H9 (cell line): ENCODE measurements around the gene ARHGEF7. TPM values are rescaled to one million over a fixed set of nuclear protein-coding genes. Genes with fewer than 3 reads are reported as not detected.

ENCODE experiments used
- DNase-seq: peaks from one replicate; pipeline ENCODE4 v3.0.0-alpha.2; 2017
- H2AFZ ChIP-seq: one replicate; pipeline ENCODE4 v1.6.1; 2013; ENCODE audit warnings: mild to moderate bottlenecking, low read length, control low read depth, moderate library complexity
- H2AK5ac ChIP-seq: 2 replicates; pipeline ENCODE4 v1.6.1; 2013; ENCODE audit warnings: low read length, control low read depth, mixed read lengths; ENCODE audit not compliant: insufficient read length
- H2BK120ac ChIP-seq: one replicate; pipeline ENCODE4 v1.6.1; 2013; ENCODE audit warnings: low read depth, mild to moderate bottlenecking, low read length, control low read depth, inconsistent platforms; ENCODE audit not compliant: poor library complexity, severe bottlenecking
- H2BK12ac ChIP-seq: 2 replicates; pipeline ENCODE4 v1.6.1; 2013; ENCODE audit warnings: low read length, control low read depth, mixed read lengths, low read depth; ENCODE audit not compliant: insufficient read length
- H2BK15ac ChIP-seq: 2 replicates; pipeline ENCODE4 v1.6.1; 2013; ENCODE audit warnings: low read depth, low read length, control low read depth
- H2BK20ac ChIP-seq: one replicate; pipeline ENCODE4 v1.6.1; 2013; ENCODE audit warnings: low read depth, mild to moderate bottlenecking, low read length, control low read depth, inconsistent platforms; ENCODE audit not compliant: poor library complexity, severe bottlenecking
- H2BK5ac ChIP-seq: 2 replicates; pipeline ENCODE4 v1.6.1; 2013; ENCODE audit warnings: low read length, control low read depth, mixed read lengths; ENCODE audit not compliant: insufficient read length
- H3K14ac ChIP-seq: 2 replicates; pipeline ENCODE4 v1.6.1; 2013; ENCODE audit warnings: low read length, control low read depth; ENCODE audit not compliant: insufficient read depth
- H3K18ac ChIP-seq: 2 replicates; pipeline ENCODE4 v1.6.1; 2013; ENCODE audit warnings: low read depth, mild to moderate bottlenecking, mixed read lengths, low read length, control low read depth; ENCODE audit not compliant: insufficient read length
- H3K23ac ChIP-seq: 2 replicates; pipeline ENCODE4 v1.6.1; 2013; ENCODE audit warnings: low read length, control low read depth, mixed read lengths, low read depth; ENCODE audit not compliant: insufficient read length
- H3K23me2 ChIP-seq: 2 replicates; pipeline ENCODE4 v1.6.1; 2013; ENCODE audit warnings: low read depth, mild to moderate bottlenecking, mixed read lengths, low read length, control low read depth; ENCODE audit not compliant: insufficient read length, poor library complexity, severe bottlenecking
- H3K27ac ChIP-seq: 2 replicates; pipeline ENCODE4 v1.5.1; 2013; ENCODE audit warnings: low read length, control low read depth, mixed read lengths, low read depth; ENCODE audit not compliant: insufficient read length
- H3K27me3 ChIP-seq: 2 replicates; pipeline ENCODE4 v1.6.1; 2013; ENCODE audit warnings: low read length, control low read depth, inconsistent platforms; ENCODE audit not compliant: insufficient read depth
- H3K4ac ChIP-seq: 2 replicates; pipeline ENCODE4 v1.6.1; 2013; ENCODE audit warnings: low read depth, mild to moderate bottlenecking, control low read depth, inconsistent platforms, low read length, moderate library complexity
- H3K4me1 ChIP-seq: 2 replicates; pipeline ENCODE4 v1.6.1; 2013; ENCODE audit warnings: low read length, control low read depth, inconsistent platforms; ENCODE audit not compliant: insufficient read depth
- H3K4me2 ChIP-seq: 2 replicates; pipeline ENCODE4 v1.6.1; 2013; ENCODE audit warnings: low read length, control low read depth, mixed read lengths; ENCODE audit not compliant: insufficient read length, insufficient read depth
- H3K56ac ChIP-seq: 2 replicates; pipeline ENCODE4 v1.6.1; 2013; ENCODE audit warnings: low read depth, mild to moderate bottlenecking, mixed read lengths, low read length, control low read depth; ENCODE audit not compliant: insufficient read length
- H3K79me1 ChIP-seq: 2 replicates; pipeline ENCODE4 v1.6.1; 2013; ENCODE audit warnings: low read depth, mild to moderate bottlenecking, moderate library complexity, low read length, control low read depth, inconsistent platforms; ENCODE audit not compliant: insufficient read depth, poor library complexity, severe bottlenecking
- H3K79me2 ChIP-seq: 2 replicates; pipeline ENCODE4 v1.6.1; 2013; ENCODE audit warnings: low read length, control low read depth, inconsistent platforms; ENCODE audit not compliant: insufficient read depth
- H3K9ac ChIP-seq: 2 replicates; pipeline ENCODE4 v1.6.1; 2013; ENCODE audit warnings: low read length, control low read depth, mixed read lengths; ENCODE audit not compliant: insufficient read length; ENCODE audit errors: extremely low read depth
- H3K9me3 ChIP-seq: one replicate; pipeline ENCODE4 v1.6.1; 2013; ENCODE audit warnings: low read depth, low read length, inconsistent platforms; ENCODE audit not compliant: control insufficient read depth
- H3T11ph ChIP-seq: one replicate; pipeline ENCODE4 v1.6.1; 2013; ENCODE audit warnings: mild to moderate bottlenecking, low read length, control low read depth, inconsistent platforms
- H4K20me1 ChIP-seq: one replicate; pipeline ENCODE4 v1.6.1; 2013; ENCODE audit not compliant: control insufficient read depth, insufficient read length, insufficient read depth
- H4K5ac ChIP-seq: 2 replicates; pipeline ENCODE4 v1.6.1; 2013; ENCODE audit warnings: low read depth, mild to moderate bottlenecking, mixed read lengths, low read length, control low read depth; ENCODE audit not compliant: insufficient read length
- H4K8ac ChIP-seq: replicated peaks from 2 replicates; pipeline ENCODE4 v1.6.1; 2013; ENCODE audit warnings: low read length, control low read depth, mixed read lengths, low read depth; ENCODE audit not compliant: insufficient read length
- H4K91ac ChIP-seq: 2 replicates; pipeline ENCODE4 v1.6.1; 2013; ENCODE audit warnings: low read depth, mild to moderate bottlenecking, moderate library complexity, mixed read lengths, low read length, control low read depth; ENCODE audit not compliant: insufficient read length
- H3K27ac Mint-ChIP-seq, 3 experiments: 2 replicates in 2 of 3; 3 replicates in 1 of 3; pipeline ENCODE4 v1.8.0; 2020 to 2021; ENCODE audit warnings: mixed read lengths in 3 of 3, mild to moderate bottlenecking in 1 of 3, moderate library complexity in 1 of 3
- H3K27me3 Mint-ChIP-seq: 2 replicates; pipeline ENCODE4 v1.8.0; 2021; ENCODE audit warnings: low read depth, mild to moderate bottlenecking, moderate library complexity, mixed read lengths
- H3K36me3 Mint-ChIP-seq, 3 experiments: 2 replicates in 2 of 3; 3 replicates in 1 of 3; pipeline ENCODE4 v1.8.0; 2020 to 2021; ENCODE audit warnings: low read depth in 3 of 3, mixed read lengths in 3 of 3; ENCODE audit not compliant: insufficient read depth in 1 of 3
- H3K4me1 Mint-ChIP-seq, 2 experiments: 2 replicates each; pipeline ENCODE4 v1.8.0; 2020; ENCODE audit warnings: mixed read lengths in 2 of 2
- H3K4me3 Mint-ChIP-seq, 2 experiments: 2 replicates in 1 of 2; 3 replicates in 1 of 2; pipeline ENCODE4 v1.8.0; 2020 to 2021; ENCODE audit warnings: mild to moderate bottlenecking in 2 of 2, mixed read lengths in 2 of 2, moderate library complexity in 1 of 2
- H3K9me3 Mint-ChIP-seq, 2 experiments: 2 replicates in 1 of 2; 3 replicates in 1 of 2; pipeline ENCODE4 v1.8.0; 2020; ENCODE audit warnings: mild to moderate bottlenecking in 2 of 2, mixed read lengths in 2 of 2, moderate library complexity in 1 of 2
- CTCF ChIP-seq: fragments of 200-600 bp; sonication (generic); conservative IDR thresholded peaks from 3 replicates; pipeline ENCODE4 v1.8.0; 2021; ENCODE audit warnings: antibody characterized with exemption, mild to moderate bottlenecking
- WGBS: extraction: QIAGEN DNeasy Blood & Tissue Kit; methylation state at CpG from one replicate; pipeline ENCODE4 v1.1.7; 2013; ENCODE audit warnings: missing lambda C conversion rate, low lambda C conversion rate, mixed read lengths; ENCODE audit not compliant: insufficient read length; ENCODE audit errors: extremely low coverage; 5-methylcytosine and 5-hydroxymethylcytosine counted together
- total RNA-seq: library from RNA; stranded (reverse); gene quantifications from 2 replicates; pipeline ENCODE4 v1.2.1, GENCODE V29; 2021

Gene ARHGEF7
- total RNA-seq, 1 experiment from 2014 or later = 51.9 TPM

GRCh38 chr13:111093136-111093535, 22.0 kb upstream of the ARHGEF7 start:
- no peak overlapping the region for H2BK5ac ChIP-seq
- no peak overlapping the region for H3K56ac ChIP-seq
- no CpG with 5 or more reads among the region's 21 CpGs for WGBS
- H4K20me1 ChIP-seq = no peaks in the 10 kb centered on the region
- no peak overlapping the region for H2AFZ ChIP-seq
- no peaks in the 10 kb centered on the region for H3K79me1 ChIP-seq
- H3K23me2 ChIP-seq = no peaks in the 10 kb centered on the region
- H3K14ac ChIP-seq = no peak overlapping the region
- H3K36me3 Mint-ChIP-seq = no peaks in the 10 kb centered on the region; a peak in 1 of 7 replicates
- H3K4me3 Mint-ChIP-seq = no peak overlapping the region
- no peak overlapping the region for H2BK12ac ChIP-seq
- H3K9me3 Mint-ChIP-seq = no peaks in the 10 kb centered on the region
- H3K27ac Mint-ChIP-seq = no peak overlapping the region; a peak in 1 of 7 replicates
- H4K5ac ChIP-seq = no peak overlapping the region
- no peak overlapping the region for H2BK120ac ChIP-seq
- no peaks in the 10 kb centered on the region for H3K27me3 ChIP-seq
- no peak overlapping the region for H3K9ac ChIP-seq
- DNase-seq = no peak
- H4K91ac ChIP-seq = no peak overlapping the region
- H2AK5ac ChIP-seq = no peak overlapping the region
- no peaks in the 10 kb centered on the region for H3K9me3 ChIP-seq
- H3K27me3 Mint-ChIP-seq = peaks cover 40% of the 10 kb centered on the region
- H3K4me1 ChIP-seq = no peaks in the 10 kb centered on the region
- no peaks in the 10 kb centered on the region for H3K79me2 ChIP-seq
- H3K18ac ChIP-seq = no peak overlapping the region
- H4K8ac ChIP-seq = no peak overlapping the region
- no peak overlapping the region for H2BK15ac ChIP-seq
- no peak overlapping the region for H3T11ph ChIP-seq
- no peak overlapping the region for H3K4me2 ChIP-seq
- no peak overlapping the region for H3K4ac ChIP-seq
- H3K27ac ChIP-seq = no peak overlapping the region
- H3K4me1 Mint-ChIP-seq = peaks cover 4 to 5% of the 10 kb centered on the region in 2 experiments
- TF ChIP-seq CTCF = no peak
- H2BK20ac ChIP-seq = no peak overlapping the region
- no peak overlapping the region for H3K23ac ChIP-seq
